ENCODE measurements around the gene TARM1.

The TARM1 gene

DNA sequence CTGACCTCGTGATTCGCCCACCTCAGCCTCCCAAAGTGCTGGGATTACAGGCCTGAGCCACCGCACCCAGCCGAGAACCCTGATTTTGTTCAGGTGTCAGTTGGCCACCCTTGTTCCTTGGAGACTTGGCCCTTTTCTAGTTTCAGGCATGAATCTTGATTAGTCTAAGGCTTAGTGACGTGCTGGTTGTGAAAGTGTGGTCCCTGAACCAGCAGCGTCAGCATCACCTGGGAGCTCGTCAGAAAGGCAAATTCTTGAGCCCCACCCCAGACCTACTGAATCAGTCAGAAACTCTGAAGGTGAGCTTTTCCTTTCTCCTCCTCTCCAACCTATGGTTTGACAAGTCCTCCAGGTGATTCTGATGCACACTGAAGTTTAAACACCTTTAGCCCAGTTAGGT lies 54.5 kb downstream of the TARM1 start:
- Mint-ChIP-seq H3K9me3 (no peaks in the 10 kb centered on the region), H3K4me1 (ENCODE audit: low read depth) (peaks cover 3% of the 10 kb centered on the region), H3K27me3 (peaks cover 39% of the 10 kb centered on the region), H3K36me3 (ENCODE audit: low read depth) (no peaks in the 10 kb centered on the region), H3K4me3 (no peak overlapping the region), H3K27ac (no peak overlapping the region)

DNA sequence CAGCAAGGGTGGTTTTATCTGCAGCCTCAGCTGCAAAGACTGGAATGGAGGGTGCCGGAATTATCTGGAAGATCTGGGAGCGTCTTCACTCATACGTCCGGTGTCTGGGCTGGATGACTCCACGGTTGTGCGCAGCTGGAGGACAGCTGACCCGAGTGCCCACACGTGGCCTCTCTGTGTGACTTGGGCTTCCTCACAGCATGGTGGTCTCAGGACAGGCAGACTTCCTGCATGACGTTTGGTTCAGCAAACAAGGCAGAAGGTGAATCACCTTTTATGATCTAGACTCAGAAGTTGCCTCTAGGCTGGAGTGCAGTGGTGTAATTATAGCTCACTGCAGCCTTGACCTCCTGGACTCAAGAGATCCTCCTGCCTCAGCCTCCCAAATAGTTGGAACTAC lies 56.5 kb downstream of the TARM1 start:
- Mint-ChIP-seq H3K27ac (no peak overlapping the region), H3K27me3 (peaks cover 29% of the 10 kb centered on the region), H3K4me3 (no peak overlapping the region), H3K9me3 (no peaks in the 10 kb centered on the region), H3K4me1 (ENCODE audit: low read depth) (peaks cover 17% of the 10 kb centered on the region), H3K36me3 (ENCODE audit: low read depth) (no peaks in the 10 kb centered on the region)

DNA sequence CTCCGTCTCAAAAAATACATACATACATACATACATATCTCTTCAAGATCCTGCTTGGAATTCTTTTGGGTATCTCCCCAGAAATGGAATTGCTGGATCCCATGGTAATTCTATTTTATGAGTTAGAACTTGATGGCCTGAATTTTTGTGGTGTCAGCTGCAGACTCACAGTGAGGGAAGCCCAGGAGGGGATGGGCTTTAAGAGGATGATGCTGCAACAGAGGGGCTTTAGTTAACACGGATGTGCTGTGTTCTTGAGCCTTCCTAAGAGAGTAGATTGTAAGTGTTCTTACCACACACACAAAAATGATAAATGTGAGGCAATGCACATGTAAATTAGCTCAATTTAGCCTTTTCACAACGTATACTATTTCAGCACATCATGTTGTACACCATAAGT lies 58.0 kb downstream of the TARM1 start:
- Mint-ChIP-seq H3K27ac (no peak overlapping the region), H3K9me3 (no peaks in the 10 kb centered on the region), H3K4me1 (ENCODE audit: low read depth) (peaks cover 17% of the 10 kb centered on the region), H3K36me3 (ENCODE audit: low read depth) (no peaks in the 10 kb centered on the region), H3K4me3 (no peak overlapping the region), H3K27me3 (peaks cover 22% of the 10 kb centered on the region)

DNA sequence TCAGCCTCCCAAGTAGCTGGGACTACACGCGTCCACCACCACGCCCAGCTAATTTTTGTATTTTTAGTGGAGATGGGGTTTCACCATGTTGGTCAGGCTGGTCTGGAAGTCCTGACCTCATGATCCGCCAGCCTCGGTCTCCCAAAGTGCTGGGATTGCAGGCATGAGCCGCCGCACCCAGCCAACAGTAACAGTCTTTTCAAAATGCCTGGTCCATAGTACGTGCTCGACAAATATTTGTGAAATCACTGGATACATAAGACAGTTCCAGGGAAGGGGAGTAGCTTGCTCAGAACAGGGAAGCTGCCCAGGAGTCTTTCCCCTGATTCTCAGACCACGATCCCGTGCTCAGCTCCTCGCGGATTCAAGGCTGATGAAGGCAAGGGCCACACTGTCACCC lies 59.2 kb downstream of the TARM1 start:
- peak overlapping the region; percentile 66 for H3K27ac Mint-ChIP-seq
- H3K27me3 Mint-ChIP-seq: peaks cover 29% of the 10 kb centered on the region
- H3K9me3 Mint-ChIP-seq: no peaks in the 10 kb centered on the region
- peaks cover 17% of the 10 kb centered on the region for H3K4me1 Mint-ChIP-seq (ENCODE audit: low read depth)
- H3K36me3 Mint-ChIP-seq (ENCODE audit: low read depth): no peaks in the 10 kb centered on the region
- no peak overlapping the region for H3K4me3 Mint-ChIP-seq

DNA sequence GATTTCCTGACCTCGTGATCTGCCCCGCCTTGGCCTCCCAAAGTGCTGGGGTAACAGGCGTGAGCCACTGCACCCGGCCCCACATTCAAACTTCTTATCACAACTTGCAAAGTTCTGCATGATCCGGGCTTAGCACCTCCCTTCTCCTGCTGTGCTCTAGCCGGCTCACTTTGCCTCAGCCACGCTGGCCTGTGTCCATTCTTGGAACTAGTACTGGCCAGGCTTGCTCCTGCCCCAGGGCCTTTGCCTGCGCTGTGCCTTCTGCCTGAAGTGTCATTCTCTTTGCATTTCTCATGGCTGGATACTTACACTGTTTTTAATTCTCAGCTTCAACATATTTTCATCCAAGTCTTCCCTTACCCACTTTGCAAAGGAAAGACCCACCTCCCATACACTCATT lies 59.8 kb downstream of the TARM1 start:
- Mint-ChIP-seq H3K9me3 (no peaks in the 10 kb centered on the region), H3K4me1 (ENCODE audit: low read depth) (peaks cover 17% of the 10 kb centered on the region), H3K36me3 (ENCODE audit: low read depth) (no peaks in the 10 kb centered on the region), H3K27ac (peak overlapping the region; percentile 66), H3K4me3 (no peak overlapping the region), H3K27me3 (peaks cover 31% of the 10 kb centered on the region)
